GM15510 (cell line): Measurements from ENCODE around the gene LMX1B.

Experiments
- POLR2A ChIP-seq: IDR thresholded peaks from 3 replicates; pipeline ENCODE4 v1.6.1; 2011; ENCODE audit warnings: borderline replicate concordance; ENCODE audit not compliant: insufficient read length; ENCODE audit errors: extremely low read depth

Gene LMX1B

DNA sequence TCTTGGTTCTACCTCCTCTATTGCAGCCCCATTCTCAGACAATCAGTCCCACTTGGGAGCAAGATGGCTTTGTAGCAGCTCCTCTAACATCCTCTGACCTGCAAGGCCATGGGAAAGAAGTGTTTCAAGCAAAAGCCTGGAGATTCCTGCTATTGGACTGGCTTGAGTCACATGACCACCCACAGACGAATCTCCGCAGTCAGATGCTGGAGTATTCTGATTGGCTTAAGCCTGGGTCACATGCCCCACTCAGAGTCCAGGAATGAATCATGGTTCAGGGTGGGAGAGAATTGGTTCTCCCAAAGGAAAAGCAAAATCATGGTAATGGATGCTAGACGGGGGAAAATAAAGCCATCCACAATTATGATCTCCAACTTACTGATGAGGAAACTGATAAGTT lies 22.6 kb upstream of the LMX1B start:
- TF ChIP-seq POLR2A = no peak

DNA sequence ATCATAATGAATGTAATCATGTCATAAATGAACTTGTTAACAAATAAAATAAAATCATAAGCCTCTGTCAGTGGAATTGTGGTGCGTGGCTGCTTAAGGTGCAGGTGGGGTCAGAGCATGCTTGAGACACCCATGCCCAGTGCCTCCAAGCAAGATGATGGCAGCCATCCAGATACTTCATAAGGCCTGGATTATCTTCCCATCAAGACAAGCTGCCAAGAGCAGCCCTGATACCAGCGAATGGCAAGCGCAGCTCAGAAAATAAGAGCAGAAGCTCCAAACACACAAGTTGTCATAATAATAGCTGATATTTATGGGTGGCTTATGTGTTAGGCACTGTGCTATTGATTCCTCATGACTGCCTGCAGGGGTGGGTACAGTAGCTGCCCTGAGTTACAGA lies 21.8 kb upstream of the LMX1B start:
- no peak for TF ChIP-seq POLR2A

DNA sequence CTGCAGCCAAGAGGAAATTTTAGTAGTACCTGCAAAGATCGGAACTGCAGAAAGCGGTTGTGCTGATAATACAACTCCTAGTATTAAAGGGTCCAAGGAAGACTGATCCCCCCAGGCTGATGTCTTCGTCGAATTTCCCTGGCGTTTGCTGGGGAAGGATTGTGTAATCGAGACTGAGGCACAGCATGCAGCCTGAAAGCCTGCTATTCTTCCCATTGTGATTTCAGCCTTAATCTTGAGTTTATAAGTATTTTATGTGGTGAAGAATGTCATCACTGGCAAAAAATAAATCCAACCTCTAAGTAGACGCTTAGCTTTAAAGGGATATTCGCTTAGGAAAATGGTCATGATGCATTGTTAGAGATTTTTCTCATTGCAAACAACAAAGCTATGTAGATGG lies 21.3 kb upstream of the LMX1B start:
- no peak for TF ChIP-seq POLR2A

DNA sequence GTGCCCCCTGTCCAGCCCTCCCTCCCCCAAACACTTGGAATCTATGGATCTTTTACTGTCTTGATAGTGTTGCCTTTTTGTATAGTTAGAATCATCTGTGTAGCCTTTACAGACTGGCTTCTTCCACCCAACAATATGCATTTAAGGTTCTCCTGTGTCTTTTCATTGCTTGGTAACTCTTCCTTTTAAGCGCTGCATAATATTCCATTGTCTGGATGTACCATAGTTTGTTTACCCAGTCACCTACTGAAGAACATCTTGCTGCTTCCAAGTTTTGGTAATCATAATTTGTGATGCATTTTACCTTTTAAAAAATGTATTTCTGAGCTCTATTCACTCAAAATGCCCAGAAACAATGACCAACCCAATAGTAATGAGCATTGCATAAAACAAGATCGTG lies 17.7 kb upstream of the LMX1B start:
- no peak for TF ChIP-seq POLR2A

DNA sequence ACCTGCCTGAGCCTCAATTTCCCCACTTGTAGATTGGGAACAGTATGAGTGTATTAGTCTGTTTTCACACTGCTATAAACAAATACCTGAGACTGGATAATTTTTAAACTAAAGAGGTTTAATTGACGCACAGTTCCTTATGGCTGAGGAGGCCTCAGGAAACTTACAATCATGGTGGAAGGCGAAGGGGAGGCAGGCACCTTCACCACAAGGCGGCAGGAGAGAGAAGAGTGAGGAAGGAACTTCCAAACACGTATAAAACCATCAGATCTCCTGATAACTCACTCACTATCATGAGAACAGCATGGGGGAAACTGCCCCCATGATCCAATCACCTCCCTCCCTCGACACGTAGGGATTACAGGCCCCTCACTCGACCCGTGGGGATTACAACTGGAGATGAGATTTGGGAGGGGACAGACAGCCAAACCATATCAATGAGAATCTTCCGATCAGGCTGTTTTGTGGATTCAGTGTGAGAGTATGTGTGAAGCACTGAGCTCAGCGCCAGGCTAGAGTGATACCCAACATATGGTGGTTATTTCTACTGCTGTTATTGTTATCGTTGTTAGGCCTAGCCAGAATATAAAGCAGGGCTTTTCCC lies 14.6 kb upstream of the LMX1B start:
- TF ChIP-seq POLR2A = no peak

DNA sequence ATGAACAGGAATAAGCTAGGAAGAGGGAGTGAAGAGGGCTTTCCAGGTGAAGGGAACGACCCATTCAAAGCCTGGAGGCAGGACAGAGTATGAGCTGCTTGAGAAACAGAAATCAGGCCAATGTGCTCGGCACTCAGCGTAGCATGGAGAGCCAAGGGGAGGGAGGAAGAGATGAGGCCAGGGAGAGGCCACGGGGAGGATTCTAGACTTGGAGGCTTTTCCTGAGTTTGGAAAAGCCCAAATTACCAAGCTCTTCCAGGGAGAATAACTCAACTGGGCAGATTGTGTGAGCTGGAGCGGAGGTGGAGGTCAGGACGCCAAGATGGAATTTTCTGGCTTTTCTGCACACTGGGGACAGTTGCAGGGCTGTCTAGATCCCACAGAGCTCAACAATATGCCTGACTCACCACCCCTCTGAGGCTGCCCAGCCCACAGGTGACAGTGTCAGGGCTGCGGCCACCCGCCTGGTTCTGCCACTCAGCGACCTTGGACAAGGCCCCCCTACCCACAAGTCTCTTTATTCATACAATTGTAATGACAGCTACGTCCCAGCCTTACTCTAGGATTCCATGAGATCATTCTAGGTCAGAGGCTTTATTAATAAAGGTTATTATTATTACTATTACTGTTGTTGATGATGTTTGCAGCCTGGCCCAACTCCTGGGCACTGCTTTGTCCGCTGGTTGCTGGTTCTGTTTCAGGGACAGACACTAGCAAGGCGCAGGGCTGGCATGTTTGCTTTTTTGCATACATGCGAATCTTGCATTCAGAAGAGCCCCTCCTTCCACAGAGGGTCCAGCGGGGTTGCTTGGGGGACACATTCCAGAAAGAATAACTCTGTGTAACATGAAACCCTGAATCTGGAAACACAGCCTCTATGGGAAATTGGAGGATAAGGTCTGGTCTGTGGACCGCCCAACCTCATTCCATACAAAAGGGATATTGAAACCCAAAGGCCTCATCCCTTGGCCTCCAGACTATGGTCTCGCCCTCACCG lies 9.4 kb upstream of the LMX1B start:
- TF ChIP-seq POLR2A = no peak

DNA sequence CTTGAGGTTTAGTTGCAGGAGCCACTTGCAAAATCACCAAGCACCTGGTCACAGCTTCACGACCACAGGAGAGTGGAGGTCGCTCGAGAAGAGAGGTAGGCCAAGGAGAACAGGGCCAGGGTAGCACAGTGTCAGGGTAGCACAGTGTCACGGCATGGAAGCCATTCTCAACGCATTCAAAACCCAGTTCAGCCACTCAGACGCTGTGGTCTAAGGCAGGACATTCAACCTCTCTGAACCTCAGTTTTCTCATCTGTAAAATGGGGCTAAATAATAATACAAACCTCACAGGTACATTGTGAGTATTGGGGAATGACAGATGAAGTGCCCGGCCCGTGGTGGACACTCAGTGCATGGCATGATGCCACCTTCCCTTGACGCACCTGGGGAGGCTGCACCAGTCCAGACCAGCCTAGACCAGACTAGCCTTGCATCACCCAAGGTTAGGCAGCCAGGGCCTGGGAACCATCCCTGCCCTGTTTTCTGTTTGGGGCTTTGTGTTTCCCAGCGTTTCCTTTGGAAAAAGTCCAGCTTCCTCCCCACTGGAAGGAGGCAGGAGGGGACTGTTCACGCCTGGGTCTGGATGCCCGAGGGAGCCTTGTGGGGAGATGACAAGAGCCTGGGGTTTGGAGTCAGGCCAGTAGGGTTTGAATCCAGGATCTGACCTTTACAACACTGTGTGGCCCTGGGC lies 7.8 kb upstream of the LMX1B start:
- no peak for TF ChIP-seq POLR2A

DNA sequence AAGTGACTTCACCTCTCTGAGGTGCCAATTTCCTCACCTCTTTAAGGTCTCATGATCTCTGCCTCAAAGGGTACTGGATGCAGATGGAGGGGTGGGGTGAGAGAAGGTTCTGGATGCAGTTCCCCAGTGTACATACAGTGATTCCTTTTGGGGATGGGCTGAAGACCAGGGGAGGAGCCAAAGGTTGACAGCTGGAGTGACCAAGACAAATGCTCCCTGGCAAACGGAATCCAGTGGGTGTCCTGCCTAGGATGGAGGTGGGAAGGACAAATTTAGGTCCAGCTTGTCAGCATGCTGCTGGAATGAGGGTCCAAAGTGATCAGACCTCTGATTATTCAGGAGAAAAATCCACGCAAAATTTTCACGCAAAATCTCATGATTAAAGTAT lies 7.3 kb upstream of the LMX1B start:
- no peak for TF ChIP-seq POLR2A

DNA sequence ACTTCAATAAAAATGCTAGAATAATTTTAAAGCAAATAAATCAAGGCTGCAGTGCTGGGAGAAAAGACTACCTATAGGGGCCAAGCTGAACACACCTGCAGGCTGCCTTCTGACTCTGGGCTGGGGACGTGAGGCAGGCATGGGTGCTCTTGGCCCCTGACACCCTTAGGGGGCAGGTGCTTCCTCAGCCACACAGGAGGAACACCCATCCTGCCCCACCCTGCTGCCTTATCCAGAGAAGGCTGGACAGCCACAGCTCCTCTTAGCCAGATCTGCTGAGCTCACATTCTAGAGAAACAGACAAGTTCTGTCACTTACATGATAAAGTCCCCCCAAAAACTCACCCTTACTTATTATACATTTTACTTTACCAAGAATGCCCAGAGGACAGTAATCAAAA lies 6.6 kb upstream of the LMX1B start:
- no peak for TF ChIP-seq POLR2A

DNA sequence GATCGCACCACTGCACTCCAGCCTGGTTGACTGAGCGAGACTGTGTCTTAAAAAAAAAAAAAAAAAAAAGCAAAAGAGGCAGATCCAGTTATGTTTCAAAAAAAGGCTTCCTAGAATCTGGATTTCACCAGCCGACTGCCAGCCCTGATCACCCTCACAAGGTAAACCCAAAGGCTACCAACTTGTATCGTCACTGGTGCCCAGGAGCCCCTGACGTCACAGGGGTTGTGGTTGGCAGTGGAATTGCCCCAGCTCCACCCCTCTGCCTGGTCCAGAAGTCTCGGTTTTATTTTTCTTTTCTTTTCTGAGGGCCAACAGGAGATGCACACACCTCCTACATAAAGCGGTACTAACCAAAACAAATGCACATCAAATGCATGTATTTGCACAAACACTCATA lies 6.0 kb upstream of the LMX1B start:
- no peak for TF ChIP-seq POLR2A

DNA sequence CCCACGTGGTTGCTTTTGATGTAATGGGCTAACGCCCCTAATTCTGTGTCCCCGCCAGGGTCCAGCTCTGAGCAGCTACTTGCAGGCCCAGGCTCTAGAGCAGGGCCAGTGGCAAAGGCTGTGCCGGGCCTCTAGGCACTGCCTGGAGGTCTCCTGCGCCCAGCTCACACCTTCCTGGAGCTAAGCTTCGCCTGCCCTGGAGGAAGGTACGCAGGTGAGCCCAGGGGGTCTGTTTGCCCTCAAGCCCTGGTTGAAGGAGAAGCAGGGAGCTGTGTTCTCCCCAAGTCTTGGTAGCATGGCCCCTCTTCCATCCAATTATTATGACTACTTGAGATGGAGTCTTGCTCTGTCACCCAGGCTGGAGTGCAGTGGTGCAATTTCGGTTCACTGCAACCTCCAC lies 5.2 kb upstream of the LMX1B start:
- no peak for TF ChIP-seq POLR2A

DNA sequence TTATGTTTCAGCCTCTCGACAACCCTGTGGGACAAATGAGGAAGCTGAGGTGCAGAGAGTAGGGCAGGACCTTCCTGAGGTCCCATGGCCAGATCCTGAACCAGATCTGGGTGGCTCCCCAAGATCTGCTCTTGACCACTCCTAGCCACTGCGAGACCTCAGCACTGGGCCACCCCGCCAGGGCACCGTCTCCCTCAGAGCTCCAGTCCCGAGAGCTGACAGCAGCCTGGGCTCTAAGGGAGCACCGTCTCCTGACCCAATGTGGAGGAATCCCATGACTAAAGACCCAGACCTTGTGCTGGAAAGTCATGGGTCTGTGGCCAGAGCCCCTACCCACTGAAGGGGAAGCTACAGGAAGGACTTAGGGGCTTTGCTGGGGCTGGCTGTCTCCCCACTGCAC lies 4.5 kb upstream of the LMX1B start:
- TF ChIP-seq POLR2A = no peak

DNA sequence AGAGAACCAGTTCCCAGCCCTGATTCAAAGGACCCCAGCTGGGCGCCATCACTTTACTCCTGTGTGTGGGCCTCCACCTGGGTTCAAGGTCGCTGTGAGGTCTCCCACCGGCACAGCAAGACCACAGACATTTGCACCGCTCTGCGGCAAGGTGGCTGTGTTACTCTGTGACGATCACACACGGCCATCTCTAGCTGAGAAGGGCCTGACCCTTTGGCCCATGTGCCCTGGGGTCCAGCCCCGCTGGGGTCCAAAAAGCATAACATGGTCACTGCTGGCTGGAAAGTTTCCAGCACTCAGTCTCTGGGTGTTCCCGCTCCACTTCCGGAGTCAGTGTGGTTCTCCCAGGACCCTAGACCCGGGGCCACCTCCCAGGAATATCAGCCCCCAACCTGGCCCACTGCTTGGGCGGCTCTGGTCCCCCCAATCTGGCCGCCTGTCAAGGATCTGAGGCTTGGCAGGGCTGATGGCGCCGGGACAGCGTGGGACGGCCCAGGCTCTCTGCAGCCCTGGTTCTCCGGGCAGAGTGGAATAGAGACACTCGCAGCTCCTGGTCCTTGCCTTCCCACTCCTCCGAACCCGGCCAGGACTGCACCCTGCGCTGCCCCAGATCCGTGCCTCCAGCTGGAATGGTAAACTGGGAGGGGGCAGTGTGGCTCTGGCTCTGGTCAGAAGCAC lies 3.9 kb upstream of the LMX1B start:
- no peak for TF ChIP-seq POLR2A

DNA sequence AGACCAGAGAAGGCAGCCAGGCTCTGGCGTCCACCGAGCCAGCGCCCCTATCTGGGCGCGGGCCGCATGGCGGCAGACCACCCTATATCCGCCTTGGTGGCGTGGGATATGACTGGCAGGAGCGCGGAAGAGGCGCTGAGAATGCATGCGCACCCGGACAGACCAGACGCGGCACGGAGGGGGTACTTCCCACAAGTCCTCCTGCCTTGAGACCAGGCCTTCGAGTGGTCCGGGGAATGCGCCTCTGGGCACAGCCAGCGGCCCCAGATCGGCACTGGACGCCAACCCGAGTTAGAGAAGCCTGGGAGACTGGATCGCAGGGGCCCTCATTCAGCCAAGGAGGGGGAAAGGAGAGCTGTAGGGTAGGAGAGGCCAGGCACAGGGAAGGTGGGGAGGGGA lies 2.5 kb upstream of the LMX1B start:
- TF ChIP-seq POLR2A = no peak
